HEK293 (cell line): ENCODE results near the gene CORO1A.

Experiments used
- KLF1 ChIP-seq: fragments of 450-650 bp; formaldehyde crosslinking; IDR thresholded peaks from 2 replicates; pipeline ENCODE4 v1.5.1; 2016; ENCODE audit warnings: missing biosample characterization, missing genetic modification characterization
- MZF1 ChIP-seq: fragments of 450-650 bp; formaldehyde crosslinking; IDR thresholded peaks from 2 replicates; pipeline ENCODE4 v1.5.1; 2017; ENCODE audit warnings: missing biosample characterization, missing genetic modification characterization, borderline replicate concordance
- OSR2 ChIP-seq: fragments of 450-650 bp; formaldehyde crosslinking; IDR thresholded peaks from 2 replicates; pipeline ENCODE4 v1.5.1; 2016; ENCODE audit warnings: missing biosample characterization, missing genetic modification characterization
- OVOL3 ChIP-seq: fragments of 450-650 bp; formaldehyde crosslinking; IDR thresholded peaks from 2 replicates; pipeline ENCODE4 v1.5.1; 2016; ENCODE audit warnings: missing biosample characterization, missing genetic modification characterization
- SP3 ChIP-seq: fragments of 450-650 bp; formaldehyde crosslinking; IDR thresholded peaks from 2 replicates; pipeline ENCODE4 v1.5.1; 2016; ENCODE audit warnings: missing biosample characterization, missing genetic modification characterization
- SP7 ChIP-seq: fragments of 450-650 bp; formaldehyde crosslinking; IDR thresholded peaks from 2 replicates; pipeline ENCODE4 v1.5.1; 2016; ENCODE audit warnings: missing biosample characterization, missing genetic modification characterization
- ZFP41 ChIP-seq: fragments of 450-650 bp; formaldehyde crosslinking; IDR thresholded peaks from 2 replicates; pipeline ENCODE4 v1.5.1; 2016; ENCODE audit warnings: missing biosample characterization, missing genetic modification characterization, borderline replicate concordance
- ZIC2 ChIP-seq: fragments of 450-650 bp; formaldehyde crosslinking; IDR thresholded peaks from 2 replicates; pipeline ENCODE4 v1.5.1; 2016; ENCODE audit warnings: missing biosample characterization, missing genetic modification characterization
- ZNF112 ChIP-seq: fragments of 450-650 bp; formaldehyde crosslinking; IDR thresholded peaks from 2 replicates; pipeline ENCODE4 v1.5.0; 2017; ENCODE audit warnings: missing biosample characterization, missing genetic modification characterization
- ZNF155 ChIP-seq: fragments of 450-650 bp; formaldehyde crosslinking; IDR thresholded peaks from 2 replicates; pipeline ENCODE4 v1.5.1; 2016; ENCODE audit warnings: missing biosample characterization, missing genetic modification characterization
- ZNF157 ChIP-seq: fragments of 450-650 bp; formaldehyde crosslinking; IDR thresholded peaks from 2 replicates; pipeline ENCODE4 v1.5.1; 2016; ENCODE audit warnings: missing biosample characterization, missing genetic modification characterization
- ZNF174 ChIP-seq: fragments of 450-650 bp; formaldehyde crosslinking; IDR thresholded peaks from 2 replicates; pipeline ENCODE4 v1.5.0; 2017; ENCODE audit warnings: missing biosample characterization, mild to moderate bottlenecking, missing genetic modification characterization
- ZNF302 ChIP-seq: fragments of 450-650 bp; formaldehyde crosslinking; IDR thresholded peaks from 2 replicates; pipeline ENCODE4 v1.5.1; 2016; ENCODE audit warnings: missing biosample characterization, missing genetic modification characterization, low read depth
- ZNF37A ChIP-seq: fragments of 450-650 bp; IDR thresholded peaks from 2 replicates; pipeline ENCODE4 v1.5.1; 2018; ENCODE audit warnings: missing biosample characterization, missing genetic modification characterization
- ZNF391 ChIP-seq: fragments of 450-650 bp; formaldehyde crosslinking; IDR thresholded peaks from 2 replicates; pipeline ENCODE4 v1.5.1; 2016; ENCODE audit warnings: low read depth, missing biosample characterization, missing genetic modification characterization, borderline replicate concordance
- ZNF530 ChIP-seq: fragments of 450-650 bp; formaldehyde crosslinking; IDR thresholded peaks from 2 replicates; pipeline ENCODE4 v1.5.1; 2016; ENCODE audit warnings: low read depth, missing biosample characterization, missing genetic modification characterization
- ZNF560 ChIP-seq: fragments of 450-650 bp; formaldehyde crosslinking; IDR thresholded peaks from 2 replicates; pipeline ENCODE4 v1.5.1; 2017; ENCODE audit warnings: missing biosample characterization, missing genetic modification characterization, borderline replicate concordance
- ZNF571 ChIP-seq: fragments of 450-650 bp; formaldehyde crosslinking; IDR thresholded peaks from 2 replicates; pipeline ENCODE4 v1.5.0; 2017; ENCODE audit warnings: missing biosample characterization, missing genetic modification characterization
- ZNF600 ChIP-seq: fragments of 450-650 bp; formaldehyde crosslinking; IDR thresholded peaks from 2 replicates; pipeline ENCODE4 v1.5.1; 2016; ENCODE audit warnings: missing biosample characterization, missing genetic modification characterization
- ZNF623 ChIP-seq: fragments of 450-650 bp; formaldehyde crosslinking; IDR thresholded peaks from 2 replicates; pipeline ENCODE4 v1.5.1; 2016; ENCODE audit warnings: missing biosample characterization, missing genetic modification characterization
- ZNF639 ChIP-seq: fragments of 450-650 bp; formaldehyde crosslinking; IDR thresholded peaks from 2 replicates; pipeline ENCODE4 v1.5.1; 2016; ENCODE audit warnings: missing biosample characterization, missing genetic modification characterization
- ZNF704 ChIP-seq: fragments of 450-650 bp; formaldehyde crosslinking; IDR thresholded peaks from 2 replicates; pipeline ENCODE4 v1.5.1; 2016; ENCODE audit warnings: missing biosample characterization, missing genetic modification characterization
- ZNF830 ChIP-seq: fragments of 450-650 bp; IDR thresholded peaks from 2 replicates; pipeline ENCODE4 v1.5.0; 2018; ENCODE audit warnings: missing biosample characterization, missing genetic modification characterization, low read depth, mild to moderate bottlenecking, moderate library complexity
- ZSCAN16 ChIP-seq: fragments of 450-650 bp; formaldehyde crosslinking; IDR thresholded peaks from 2 replicates; pipeline ENCODE4 v1.5.1; 2016; ENCODE audit warnings: missing biosample characterization, missing genetic modification characterization
- TF ChIP-seq, protein P1 (sequence below): fragments of 450-650 bp; IDR thresholded peaks from 2 replicates; pipeline ENCODE4 v1.5.1; 2018; ENCODE audit warnings: missing biosample characterization, missing genetic modification characterization
- TF ChIP-seq, protein P2 (sequence below): fragments of 450-650 bp; formaldehyde crosslinking; IDR thresholded peaks from 2 replicates; pipeline ENCODE4 v1.5.1; 2016; ENCODE audit warnings: missing biosample characterization, missing genetic modification characterization
- TF ChIP-seq, protein P3 (sequence below): fragments of 450-650 bp; formaldehyde crosslinking; IDR thresholded peaks from 2 replicates; pipeline ENCODE4 v1.5.1; 2016; ENCODE audit warnings: missing biosample characterization, missing genetic modification characterization
- TF ChIP-seq, protein P4 (sequence below): fragments of 450-650 bp; formaldehyde crosslinking; IDR thresholded peaks from 2 replicates; pipeline ENCODE4 v1.5.1; 2016; ENCODE audit warnings: missing biosample characterization, missing genetic modification characterization
- TF ChIP-seq, protein P5 (sequence below): fragments of 450-650 bp; formaldehyde crosslinking; IDR thresholded peaks from 2 replicates; pipeline ENCODE4 v1.5.1; 2016; ENCODE audit warnings: missing biosample characterization, missing genetic modification characterization

Gene CORO1A

DNA sequence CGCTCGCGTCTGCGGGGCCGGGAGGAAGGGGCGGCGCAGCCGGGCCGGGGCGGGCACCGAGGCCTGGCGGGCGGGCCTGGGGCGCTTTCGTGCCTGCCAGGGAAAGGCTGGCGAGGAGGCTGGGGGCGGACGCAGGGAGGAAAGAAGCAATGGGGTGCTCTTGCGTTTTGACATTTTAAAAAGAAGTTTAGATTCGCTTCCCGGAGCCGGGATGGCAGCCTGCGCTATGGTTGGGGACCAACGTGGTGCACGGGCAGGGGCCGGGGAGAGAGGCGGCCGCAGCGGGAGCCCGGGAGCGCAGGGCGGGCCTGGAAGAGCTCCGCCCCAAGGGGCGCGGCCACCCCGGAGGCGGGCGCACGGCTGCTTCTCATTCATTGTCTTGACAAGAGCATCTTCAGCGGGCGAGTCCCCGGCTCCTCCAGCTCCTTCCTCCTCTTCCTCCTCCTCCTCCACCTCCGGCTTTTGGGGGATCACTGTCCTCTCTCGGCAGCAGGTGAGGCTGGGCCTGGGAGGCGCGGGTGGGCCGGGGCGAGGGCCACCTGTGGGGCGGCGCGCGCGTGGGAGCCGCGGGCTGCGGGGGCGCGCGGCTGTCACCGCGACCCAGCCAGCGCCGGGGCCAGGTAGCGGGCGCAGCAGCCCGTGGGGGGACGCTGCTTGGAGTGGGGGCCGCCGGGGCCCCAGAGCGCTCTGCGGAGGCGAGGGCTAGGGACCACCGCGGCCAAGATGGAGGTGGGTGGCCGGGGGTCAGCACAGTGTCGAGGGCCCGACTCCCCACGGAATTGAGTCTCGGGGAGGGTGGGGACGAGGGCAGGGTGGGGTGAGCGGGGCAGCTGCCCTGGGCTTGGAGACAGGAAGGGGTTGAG is at the start of gene CORO1A (continued):
- TF ChIP-seq, protein P1, sequence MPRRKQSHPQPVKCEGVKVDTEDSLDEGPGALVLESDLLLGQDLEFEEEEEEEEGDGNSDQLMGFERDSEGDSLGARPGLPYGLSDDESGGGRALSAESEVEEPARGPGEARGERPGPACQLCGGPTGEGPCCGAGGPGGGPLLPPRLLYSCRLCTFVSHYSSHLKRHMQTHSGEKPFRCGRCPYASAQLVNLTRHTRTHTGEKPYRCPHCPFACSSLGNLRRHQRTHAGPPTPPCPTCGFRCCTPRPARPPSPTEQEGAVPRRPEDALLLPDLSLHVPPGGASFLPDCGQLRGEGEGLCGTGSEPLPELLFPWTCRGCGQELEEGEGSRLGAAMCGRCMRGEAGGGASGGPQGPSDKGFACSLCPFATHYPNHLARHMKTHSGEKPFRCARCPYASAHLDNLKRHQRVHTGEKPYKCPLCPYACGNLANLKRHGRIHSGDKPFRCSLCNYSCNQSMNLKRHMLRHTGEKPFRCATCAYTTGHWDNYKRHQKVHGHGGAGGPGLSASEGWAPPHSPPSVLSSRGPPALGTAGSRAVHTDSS (tag by site-specific recombination) = peak; percentile 91
- TF ChIP-seq ZNF830 (tag by site-specific recombination) (no peak), ZNF302 (no peak), ZIC2 (tag by site-specific recombination) (peak; percentile 22; the same call in 1 of the 2 replicates), ZNF623 (tag by site-specific recombination) (no peak), ZNF37A (tag by site-specific recombination) (no peak), ZNF704 (tag by site-specific recombination) (no peak), ZNF639 (tag by site-specific recombination) (no peak), ZNF560 (no peak), KLF1 (peak; percentile 69; the same call in 1 of the 2 replicates), MZF1 (no peak), OSR2 (0 out of 2 replicates have a peak, but pooled peaks have one; percentile 7), ZNF112 (no peak), ZNF391 (tag by site-specific recombination) (no peak), ZNF571 (no peak), ZNF155 (tag by site-specific recombination) (no peak), ZSCAN16 (tag by site-specific recombination) (no peak), ZFP41 (tag by site-specific recombination) (no peak), ZNF157 (tag by site-specific recombination) (no peak), OVOL3 (no peak), SP7 (tag by site-specific recombination) (0 out of 2 replicates have a peak, but pooled peaks have one; percentile 14), ZNF174 (tag by site-specific recombination) (no peak), SP3 (tag by site-specific recombination) (peak; percentile 90), ZNF530 (tag by site-specific recombination) (no peak), ZNF600 (tag by site-specific recombination) (no peak; the same call in 1 of the 2 replicates)
- TF ChIP-seq, protein P2, sequence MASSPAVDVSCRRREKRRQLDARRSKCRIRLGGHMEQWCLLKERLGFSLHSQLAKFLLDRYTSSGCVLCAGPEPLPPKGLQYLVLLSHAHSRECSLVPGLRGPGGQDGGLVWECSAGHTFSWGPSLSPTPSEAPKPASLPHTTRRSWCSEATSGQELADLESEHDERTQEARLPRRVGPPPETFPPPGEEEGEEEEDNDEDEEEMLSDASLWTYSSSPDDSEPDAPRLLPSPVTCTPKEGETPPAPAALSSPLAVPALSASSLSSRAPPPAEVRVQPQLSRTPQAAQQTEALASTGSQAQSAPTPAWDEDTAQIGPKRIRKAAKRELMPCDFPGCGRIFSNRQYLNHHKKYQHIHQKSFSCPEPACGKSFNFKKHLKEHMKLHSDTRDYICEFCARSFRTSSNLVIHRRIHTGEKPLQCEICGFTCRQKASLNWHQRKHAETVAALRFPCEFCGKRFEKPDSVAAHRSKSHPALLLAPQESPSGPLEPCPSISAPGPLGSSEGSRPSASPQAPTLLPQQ (tag by site-specific recombination) = no peak; the same call in 1 of the 2 replicates
- TF ChIP-seq, protein P3, sequence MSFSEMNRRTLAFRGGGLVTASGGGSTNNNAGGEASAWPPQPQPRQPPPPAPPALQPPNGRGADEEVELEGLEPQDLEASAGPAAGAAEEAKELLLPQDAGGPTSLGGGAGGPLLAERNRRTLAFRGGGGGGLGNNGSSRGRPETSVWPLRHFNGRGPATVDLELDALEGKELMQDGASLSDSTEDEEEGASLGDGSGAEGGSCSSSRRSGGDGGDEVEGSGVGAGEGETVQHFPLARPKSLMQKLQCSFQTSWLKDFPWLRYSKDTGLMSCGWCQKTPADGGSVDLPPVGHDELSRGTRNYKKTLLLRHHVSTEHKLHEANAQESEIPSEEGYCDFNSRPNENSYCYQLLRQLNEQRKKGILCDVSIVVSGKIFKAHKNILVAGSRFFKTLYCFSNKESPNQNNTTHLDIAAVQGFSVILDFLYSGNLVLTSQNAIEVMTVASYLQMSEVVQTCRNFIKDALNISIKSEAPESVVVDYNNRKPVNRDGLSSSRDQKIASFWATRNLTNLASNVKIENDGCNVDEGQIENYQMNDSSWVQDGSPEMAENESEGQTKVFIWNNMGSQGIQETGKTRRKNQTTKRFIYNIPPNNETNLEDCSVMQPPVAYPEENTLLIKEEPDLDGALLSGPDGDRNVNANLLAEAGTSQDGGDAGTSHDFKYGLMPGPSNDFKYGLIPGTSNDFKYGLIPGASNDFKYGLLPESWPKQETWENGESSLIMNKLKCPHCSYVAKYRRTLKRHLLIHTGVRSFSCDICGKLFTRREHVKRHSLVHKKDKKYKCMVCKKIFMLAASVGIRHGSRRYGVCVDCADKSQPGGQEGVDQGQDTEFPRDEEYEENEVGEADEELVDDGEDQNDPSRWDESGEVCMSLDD (tag by site-specific recombination) = no peak
- TF ChIP-seq, protein P4, sequence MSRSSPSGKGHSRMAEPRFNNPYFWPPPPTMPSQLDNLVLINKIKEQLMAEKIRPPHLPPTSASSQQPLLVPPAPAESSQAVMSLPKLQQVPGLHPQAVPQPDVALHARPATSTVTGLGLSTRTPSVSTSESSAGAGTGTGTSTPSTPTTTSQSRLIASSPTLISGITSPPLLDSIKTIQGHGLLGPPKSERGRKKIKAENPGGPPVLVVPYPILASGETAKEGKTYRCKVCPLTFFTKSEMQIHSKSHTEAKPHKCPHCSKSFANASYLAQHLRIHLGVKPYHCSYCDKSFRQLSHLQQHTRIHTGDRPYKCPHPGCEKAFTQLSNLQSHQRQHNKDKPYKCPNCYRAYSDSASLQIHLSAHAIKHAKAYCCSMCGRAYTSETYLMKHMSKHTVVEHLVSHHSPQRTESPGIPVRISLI (tag by site-specific recombination) = no peak
- TF ChIP-seq, protein P5, sequence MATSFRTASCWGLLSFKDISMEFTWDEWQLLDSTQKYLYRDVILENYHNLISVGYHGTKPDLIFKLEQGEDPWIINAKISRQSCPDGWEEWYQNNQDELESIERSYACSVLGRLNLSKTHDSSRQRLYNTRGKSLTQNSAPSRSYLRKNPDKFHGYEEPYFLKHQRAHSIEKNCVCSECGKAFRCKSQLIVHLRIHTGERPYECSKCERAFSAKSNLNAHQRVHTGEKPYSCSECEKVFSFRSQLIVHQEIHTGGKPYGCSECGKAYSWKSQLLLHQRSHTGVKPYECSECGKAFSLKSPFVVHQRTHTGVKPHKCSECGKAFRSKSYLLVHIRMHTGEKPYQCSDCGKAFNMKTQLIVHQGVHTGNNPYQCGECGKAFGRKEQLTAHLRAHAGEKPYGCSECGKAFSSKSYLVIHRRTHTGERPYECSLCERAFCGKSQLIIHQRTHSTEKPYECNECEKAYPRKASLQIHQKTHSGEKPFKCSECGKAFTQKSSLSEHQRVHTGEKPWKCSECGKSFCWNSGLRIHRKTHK (tag by site-specific recombination) = no peak
